ENCODE data around the gene TRIM5.
"Not testable (repeated sequence)": the region's sequence is repeated elsewhere in the genome, so short reads cannot be mapped to it uniquely, and the experiment has no call there.

Gene TRIM5

DNA sequence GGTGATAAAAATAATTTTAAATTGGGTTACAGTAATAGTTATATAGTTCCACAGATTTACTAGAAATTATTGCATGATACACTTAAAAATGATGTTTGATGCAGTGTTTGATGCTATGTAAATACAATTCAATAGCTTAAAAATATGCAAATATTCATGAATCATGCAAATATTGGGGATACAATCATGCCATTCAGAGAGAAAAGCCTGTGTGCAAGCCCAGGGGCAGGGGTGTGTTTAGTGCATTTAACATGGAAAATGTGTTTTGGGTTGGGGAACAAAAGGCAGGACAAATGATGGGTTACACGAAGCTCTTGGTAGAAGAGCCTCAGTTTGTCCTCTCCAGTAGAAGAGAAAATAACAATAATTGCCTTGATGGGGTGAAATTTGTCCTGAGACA lies 10.7 kb upstream of the TRIM5 start:
- H3K27ac ChIP-seq, result no peak overlapping the region
- TF ChIP-seq, protein P1, sequence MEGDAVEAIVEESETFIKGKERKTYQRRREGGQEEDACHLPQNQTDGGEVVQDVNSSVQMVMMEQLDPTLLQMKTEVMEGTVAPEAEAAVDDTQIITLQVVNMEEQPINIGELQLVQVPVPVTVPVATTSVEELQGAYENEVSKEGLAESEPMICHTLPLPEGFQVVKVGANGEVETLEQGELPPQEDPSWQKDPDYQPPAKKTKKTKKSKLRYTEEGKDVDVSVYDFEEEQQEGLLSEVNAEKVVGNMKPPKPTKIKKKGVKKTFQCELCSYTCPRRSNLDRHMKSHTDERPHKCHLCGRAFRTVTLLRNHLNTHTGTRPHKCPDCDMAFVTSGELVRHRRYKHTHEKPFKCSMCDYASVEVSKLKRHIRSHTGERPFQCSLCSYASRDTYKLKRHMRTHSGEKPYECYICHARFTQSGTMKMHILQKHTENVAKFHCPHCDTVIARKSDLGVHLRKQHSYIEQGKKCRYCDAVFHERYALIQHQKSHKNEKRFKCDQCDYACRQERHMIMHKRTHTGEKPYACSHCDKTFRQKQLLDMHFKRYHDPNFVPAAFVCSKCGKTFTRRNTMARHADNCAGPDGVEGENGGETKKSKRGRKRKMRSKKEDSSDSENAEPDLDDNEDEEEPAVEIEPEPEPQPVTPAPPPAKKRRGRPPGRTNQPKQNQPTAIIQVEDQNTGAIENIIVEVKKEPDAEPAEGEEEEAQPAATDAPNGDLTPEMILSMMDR (IDR thresholded peaks at IDR 0.05), result no peak
- no peak for TF ChIP-seq ZFX (IDR thresholded peaks at IDR 0.05; ENCODE audit: borderline replicate concordance)

DNA sequence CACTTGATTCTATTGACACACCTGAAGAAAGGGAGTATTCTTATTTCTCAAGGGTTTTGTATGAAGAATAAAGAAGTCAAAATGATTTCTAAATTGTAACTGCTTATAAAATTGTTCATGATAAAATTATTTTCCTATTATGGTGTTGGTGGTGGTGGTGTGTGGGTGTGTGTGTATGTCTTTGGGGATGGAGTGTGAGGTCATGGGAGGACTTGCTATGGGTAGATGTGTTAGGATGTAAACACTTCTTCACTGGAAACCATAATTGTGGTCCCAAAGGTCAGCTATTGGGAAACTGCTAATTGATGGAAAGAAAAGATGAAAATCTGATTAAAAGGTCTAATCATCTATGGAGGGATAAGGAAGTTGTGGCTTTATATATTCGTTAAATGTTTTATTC lies 9.8 kb upstream of the TRIM5 start:
- H3K27ac ChIP-seq, result no peak overlapping the region
- TF ChIP-seq, protein P1 (IDR thresholded peaks at IDR 0.05), result no peak
- no peak for TF ChIP-seq ZFX (IDR thresholded peaks at IDR 0.05; ENCODE audit: borderline replicate concordance)

DNA sequence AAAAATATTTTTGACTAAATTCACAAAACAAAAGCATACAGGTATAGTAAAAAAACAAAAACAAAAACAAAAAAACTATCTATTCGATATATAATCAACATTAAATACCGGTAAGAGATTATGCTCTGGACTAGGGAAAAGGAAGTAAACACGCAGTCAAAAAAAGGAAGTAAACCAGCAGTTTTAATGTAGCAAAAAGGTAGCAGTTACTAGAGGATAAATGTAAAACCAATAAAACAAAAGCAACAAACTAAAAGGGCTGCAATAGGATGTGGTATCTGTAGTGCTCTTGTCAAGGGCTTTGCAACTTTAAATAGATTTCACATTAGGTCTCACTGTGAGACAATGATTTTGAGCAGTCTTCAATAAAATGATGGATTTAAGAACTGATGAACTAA lies 7.1 kb upstream of the TRIM5 start:
- TF ChIP-seq ZFX (IDR thresholded peaks at IDR 0.05; ENCODE audit: borderline replicate concordance), result no peak
- TF ChIP-seq, protein P1 (IDR thresholded peaks at IDR 0.05), result no peak
- no peak overlapping the region for H3K27ac ChIP-seq

DNA sequence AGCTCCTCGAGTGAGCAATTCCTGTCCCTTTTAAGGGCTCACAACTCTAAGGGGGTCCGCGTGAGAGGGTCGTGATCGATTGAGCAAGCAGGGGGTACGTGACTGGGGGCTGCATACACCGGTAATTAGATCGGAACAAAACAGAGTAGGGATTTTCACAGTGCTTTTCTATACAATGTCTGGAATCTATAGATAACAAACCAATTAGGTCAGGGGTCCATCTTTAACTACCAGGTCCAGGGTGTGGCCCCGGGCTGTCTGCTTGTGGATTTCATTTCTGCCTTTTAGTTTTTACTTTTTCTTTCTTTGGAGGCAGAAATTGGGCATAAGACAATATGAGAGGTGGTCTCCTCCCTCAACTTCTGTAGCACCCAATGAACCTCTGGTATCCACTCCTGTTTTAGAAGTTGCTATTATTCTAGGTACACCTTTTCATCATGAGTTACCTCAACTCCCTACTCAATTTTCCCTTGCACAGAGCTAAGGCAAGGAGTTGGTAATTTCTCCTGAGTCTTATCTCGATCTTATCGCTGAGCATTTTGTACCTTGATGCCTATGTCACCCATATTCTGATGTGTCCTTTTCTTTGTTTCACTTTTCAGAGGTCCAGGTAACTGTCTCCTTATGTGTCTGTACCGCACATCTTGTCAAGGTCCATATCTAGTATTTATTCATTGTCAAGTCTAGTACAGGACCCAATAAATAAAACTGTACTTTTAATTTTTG lies 6.5 kb upstream of the TRIM5 start:
- H3K27ac ChIP-seq, result not testable (repeated sequence)

DNA sequence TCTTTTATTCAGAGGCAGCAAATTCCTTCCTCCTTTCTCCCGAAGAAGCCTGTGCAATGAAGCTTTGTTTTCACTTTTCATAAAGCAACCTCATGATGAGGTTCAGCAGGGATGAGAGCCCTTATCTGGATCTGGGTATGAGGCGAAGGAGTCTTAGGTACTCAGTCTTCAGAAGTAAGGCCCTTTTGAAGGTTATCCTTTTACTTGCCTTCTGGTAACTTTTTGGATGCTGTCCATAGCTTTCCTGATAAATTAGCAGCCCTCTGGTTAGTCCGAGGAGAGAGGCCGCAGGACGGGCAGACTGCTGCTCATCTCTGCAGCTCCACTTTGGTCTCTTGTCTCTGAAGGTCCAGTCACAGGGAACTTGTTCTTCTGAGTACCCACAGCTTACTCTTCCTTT lies 5.9 kb upstream of the TRIM5 start:
- TF ChIP-seq ZFX (IDR thresholded peaks at IDR 0.05; ENCODE audit: borderline replicate concordance), result no peak
- TF ChIP-seq, protein P1 (IDR thresholded peaks at IDR 0.05), result no peak
- H3K27ac ChIP-seq, result no peak overlapping the region

DNA sequence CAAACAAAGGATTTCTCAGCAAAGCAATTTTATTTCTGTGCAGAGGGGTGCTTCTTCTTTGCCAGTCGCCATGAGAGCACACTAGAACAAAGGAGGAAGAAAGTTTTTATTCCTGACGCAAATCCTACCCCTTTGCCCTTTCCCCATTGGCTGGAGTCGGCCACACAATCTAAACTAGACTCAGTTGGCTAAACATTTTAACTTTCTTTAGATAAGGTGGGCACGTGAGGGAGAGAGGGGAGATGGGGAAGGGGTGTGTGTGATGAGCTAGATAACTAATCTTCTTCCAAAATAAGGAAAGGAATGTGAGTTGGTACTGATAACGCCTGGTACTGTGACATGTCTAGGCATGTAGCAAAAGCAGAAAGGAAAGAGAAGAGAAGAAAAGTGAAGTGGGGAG lies 5.3 kb upstream of the TRIM5 start:
- no peak overlapping the region for H3K27ac ChIP-seq
- TF ChIP-seq ZFX (IDR thresholded peaks at IDR 0.05; ENCODE audit: borderline replicate concordance), result no peak
- TF ChIP-seq, protein P1 (IDR thresholded peaks at IDR 0.05), result no peak

DNA sequence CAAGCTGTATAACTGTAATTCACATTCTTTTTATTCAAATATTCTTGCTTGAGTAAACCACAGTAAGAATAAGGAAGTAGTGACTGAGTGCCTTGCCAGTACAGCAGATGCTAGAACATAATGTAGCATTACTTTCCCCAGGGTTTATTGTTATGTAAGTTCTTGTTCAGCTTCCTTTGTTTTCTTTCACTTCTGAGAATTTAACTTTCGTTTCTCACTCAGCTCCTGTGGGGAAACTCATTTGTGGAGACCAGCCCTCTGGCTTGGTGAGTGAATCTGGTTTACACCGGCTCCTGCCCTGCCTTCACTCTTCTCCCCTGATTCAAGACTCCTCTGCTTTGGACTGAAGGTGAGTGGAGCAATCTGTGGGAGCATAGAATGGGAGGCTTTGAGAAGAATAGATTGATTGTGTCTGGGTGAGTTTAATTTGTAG lies 4.7 kb upstream of the TRIM5 start, which contains the start of gene TRIM22:
TRIM22 (plus strand) TSS at position 240 of the 433 bp plus-strand sequence. CDS start 6,443 bp downstream, outside the sequence.
- no peak for TF ChIP-seq ZFX (IDR thresholded peaks at IDR 0.05; ENCODE audit: borderline replicate concordance)
- TF ChIP-seq, protein P1 (IDR thresholded peaks at IDR 0.05), result no peak
- no peak within 1 kb of the TSS for H3K27ac ChIP-seq

DNA sequence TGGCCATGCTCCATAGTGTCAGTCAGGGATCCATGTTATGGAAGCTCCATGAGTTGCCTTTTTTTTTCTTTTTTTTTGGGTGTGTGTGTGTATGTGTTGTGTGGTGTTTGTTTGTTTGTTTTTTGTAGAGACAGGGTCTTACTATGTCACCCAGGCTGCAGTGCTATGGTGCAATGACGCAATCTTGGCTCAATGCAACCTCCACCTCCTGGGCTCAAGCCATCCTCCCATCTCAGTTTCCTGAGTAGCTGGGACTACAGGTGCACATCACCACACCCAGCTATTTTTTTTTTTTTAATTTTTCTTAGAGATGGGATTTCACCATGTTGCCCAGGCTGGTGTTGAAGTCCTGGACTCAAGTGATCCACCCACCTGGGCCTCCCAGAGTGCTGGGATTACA lies 3.6 kb upstream of the TRIM5 start:
- TF ChIP-seq ZFX (IDR thresholded peaks at IDR 0.05; ENCODE audit: borderline replicate concordance), result no peak
- TF ChIP-seq, protein P1 (IDR thresholded peaks at IDR 0.05), result no peak
- H3K27ac ChIP-seq, result no peak overlapping the region

Data from 22Rv1 (cell line).